ENCODE results near the gene GRM2.
A peak's percentile ranks its signal among the peaks of the same experiment; 100 is the strongest.

GRM2 gene

GRCh38 chr3:51671734-51672475 lies 35.0 kb upstream of the GRM2 start:
- H3K9me3 ChIP-seq (ENCODE audit: control insufficient read depth, low read length), result no peaks in the 10 kb centered on the region
- peak overlapping the region; percentile 81 for H3K27ac ChIP-seq (ENCODE audit: insufficient read depth, low read length, poor library complexity, severe bottlenecking)
- peak overlapping the region; percentile 86 for H3K4me3 ChIP-seq (ENCODE audit: insufficient read depth, low read depth, low read length, poor library complexity, severe bottlenecking)
- no peaks in the 10 kb centered on the region for H3K36me3 ChIP-seq (ENCODE audit: control insufficient read depth, insufficient read depth, low read length)
- DNase-seq, result peak; percentile 19 to 49 (median 48)
- peaks cover 62% of the 10 kb centered on the region for H3K4me1 ChIP-seq (ENCODE audit: control insufficient read depth, insufficient read depth, low read length, poor library complexity, severe bottlenecking)
- H3K27me3 ChIP-seq (replicated peaks; ENCODE audit: control insufficient read depth, insufficient read depth, low read length, poor library complexity, severe bottlenecking), result no peaks in the 10 kb centered on the region

GRCh38 chr3:51673181-51673801 lies 33.6 kb upstream of the GRM2 start:
- H3K27me3 ChIP-seq (replicated peaks; ENCODE audit: control insufficient read depth, insufficient read depth, low read length, poor library complexity, severe bottlenecking), result no peaks in the 10 kb centered on the region
- peak overlapping the region; percentile 30 for H3K27ac ChIP-seq (ENCODE audit: insufficient read depth, low read length, poor library complexity, severe bottlenecking)
- DNase-seq, result no peak
- H3K9me3 ChIP-seq (ENCODE audit: control insufficient read depth, low read length), result no peaks in the 10 kb centered on the region
- no peak overlapping the region for H3K4me3 ChIP-seq (ENCODE audit: insufficient read depth, low read depth, low read length, poor library complexity, severe bottlenecking)
- H3K36me3 ChIP-seq (ENCODE audit: control insufficient read depth, insufficient read depth, low read length), result no peaks in the 10 kb centered on the region
- peaks cover 67% of the 10 kb centered on the region for H3K4me1 ChIP-seq (ENCODE audit: control insufficient read depth, insufficient read depth, low read length, poor library complexity, severe bottlenecking)

- peak overlapping the region; percentile 6 for H3K27ac ChIP-seq (ENCODE audit: insufficient read depth, low read length, poor library complexity, severe bottlenecking)
These were observed 32.8 kb upstream of the GRM2 start for GRCh38 chr3:51673802-51674654.

GRCh38 chr3:51675201-51675611 lies 31.7 kb upstream of the GRM2 start:
- DNase-seq, result no peak
- H3K4me3 ChIP-seq (ENCODE audit: insufficient read depth, low read depth, low read length, poor library complexity, severe bottlenecking), result no peak overlapping the region
- H3K36me3 ChIP-seq (ENCODE audit: control insufficient read depth, insufficient read depth, low read length), result no peaks in the 10 kb centered on the region
- H3K9me3 ChIP-seq (ENCODE audit: control insufficient read depth, low read length), result no peaks in the 10 kb centered on the region
- peaks cover 59% of the 10 kb centered on the region for H3K4me1 ChIP-seq (ENCODE audit: control insufficient read depth, insufficient read depth, low read length, poor library complexity, severe bottlenecking)
- peak overlapping the region; percentile 8 for H3K27ac ChIP-seq (ENCODE audit: insufficient read depth, low read length, poor library complexity, severe bottlenecking)
- H3K27me3 ChIP-seq (replicated peaks; ENCODE audit: control insufficient read depth, insufficient read depth, low read length, poor library complexity, severe bottlenecking), result no peaks in the 10 kb centered on the region

More at GRCh38 chr3:51673802-51674654, 32.8 kb upstream of the GRM2 start:
- DNase-seq, result no peak
- H3K4me1 ChIP-seq (ENCODE audit: control insufficient read depth, insufficient read depth, low read length, poor library complexity, severe bottlenecking), result peaks cover 69% of the 10 kb centered on the region
- H3K27me3 ChIP-seq (replicated peaks; ENCODE audit: control insufficient read depth, insufficient read depth, low read length, poor library complexity, severe bottlenecking), result no peaks in the 10 kb centered on the region
- no peaks in the 10 kb centered on the region for H3K9me3 ChIP-seq (ENCODE audit: control insufficient read depth, low read length)
- no peak overlapping the region for H3K4me3 ChIP-seq (ENCODE audit: insufficient read depth, low read depth, low read length, poor library complexity, severe bottlenecking)
- no peaks in the 10 kb centered on the region for H3K36me3 ChIP-seq (ENCODE audit: control insufficient read depth, insufficient read depth, low read length)

GRCh38 chr3:51676102-51676640 lies 30.7 kb upstream of the GRM2 start:
- Histone ChIP-seq H3K4me1 (ENCODE audit: control insufficient read depth, insufficient read depth, low read length, poor library complexity, severe bottlenecking) (peaks cover 63% of the 10 kb centered on the region), H3K27me3 (replicated peaks; ENCODE audit: control insufficient read depth, insufficient read depth, low read length, poor library complexity, severe bottlenecking) (no peaks in the 10 kb centered on the region), H3K36me3 (ENCODE audit: control insufficient read depth, insufficient read depth, low read length) (no peaks in the 10 kb centered on the region), H3K27ac (ENCODE audit: insufficient read depth, low read length, poor library complexity, severe bottlenecking) (no peak overlapping the region), H3K9me3 (ENCODE audit: control insufficient read depth, low read length) (no peaks in the 10 kb centered on the region), H3K4me3 (ENCODE audit: insufficient read depth, low read depth, low read length, poor library complexity, severe bottlenecking) (no peak overlapping the region)
- no peak for DNase-seq

GRCh38 chr3:51677358-51677757 lies 29.5 kb upstream of the GRM2 start:
- Histone ChIP-seq H3K9me3 (ENCODE audit: control insufficient read depth, low read length) (no peaks in the 10 kb centered on the region), H3K4me1 (ENCODE audit: control insufficient read depth, insufficient read depth, low read length, poor library complexity, severe bottlenecking) (peaks cover 66% of the 10 kb centered on the region), H3K27me3 (replicated peaks; ENCODE audit: control insufficient read depth, insufficient read depth, low read length, poor library complexity, severe bottlenecking) (no peaks in the 10 kb centered on the region), H3K36me3 (ENCODE audit: control insufficient read depth, insufficient read depth, low read length) (no peaks in the 10 kb centered on the region), H3K27ac (ENCODE audit: insufficient read depth, low read length, poor library complexity, severe bottlenecking) (no peak overlapping the region), H3K4me3 (ENCODE audit: insufficient read depth, low read depth, low read length, poor library complexity, severe bottlenecking) (no peak overlapping the region)
- DNase-seq, result no peak

- Histone ChIP-seq H3K27ac (ENCODE audit: insufficient read depth, low read length, poor library complexity, severe bottlenecking) (no peak overlapping the region), H3K9me3 (ENCODE audit: control insufficient read depth, low read length) (no peaks in the 10 kb centered on the region)
- no peak for DNase-seq
These were observed 28.7 kb upstream of the GRM2 start for GRCh38 chr3:51678186-51678585.

GRCh38 chr3:51678641-51679040 lies 28.2 kb upstream of the GRM2 start:
- Histone ChIP-seq H3K27me3 (replicated peaks; ENCODE audit: control insufficient read depth, insufficient read depth, low read length, poor library complexity, severe bottlenecking) (no peaks in the 10 kb centered on the region), H3K36me3 (ENCODE audit: control insufficient read depth, insufficient read depth, low read length) (no peaks in the 10 kb centered on the region), H3K4me1 (ENCODE audit: control insufficient read depth, insufficient read depth, low read length, poor library complexity, severe bottlenecking) (peaks cover 66% of the 10 kb centered on the region), H3K9me3 (ENCODE audit: control insufficient read depth, low read length) (no peaks in the 10 kb centered on the region), H3K4me3 (ENCODE audit: insufficient read depth, low read depth, low read length, poor library complexity, severe bottlenecking) (no peak overlapping the region), H3K27ac (ENCODE audit: insufficient read depth, low read length, poor library complexity, severe bottlenecking) (no peak overlapping the region)
- DNase-seq, result no peak

More at GRCh38 chr3:51678186-51678585, 28.7 kb upstream of the GRM2 start:
- H3K4me1 ChIP-seq (ENCODE audit: control insufficient read depth, insufficient read depth, low read length, poor library complexity, severe bottlenecking), result peaks cover 66% of the 10 kb centered on the region
- H3K36me3 ChIP-seq (ENCODE audit: control insufficient read depth, insufficient read depth, low read length), result no peaks in the 10 kb centered on the region
- no peaks in the 10 kb centered on the region for H3K27me3 ChIP-seq (replicated peaks; ENCODE audit: control insufficient read depth, insufficient read depth, low read length, poor library complexity, severe bottlenecking)
- no peak overlapping the region for H3K4me3 ChIP-seq (ENCODE audit: insufficient read depth, low read depth, low read length, poor library complexity, severe bottlenecking)

GRCh38 chr3:51679318-51679717 lies 27.6 kb upstream of the GRM2 start:
- Histone ChIP-seq H3K4me1 (ENCODE audit: control insufficient read depth, insufficient read depth, low read length, poor library complexity, severe bottlenecking) (peaks cover 67% of the 10 kb centered on the region), H3K9me3 (ENCODE audit: control insufficient read depth, low read length) (no peaks in the 10 kb centered on the region), H3K27ac (ENCODE audit: insufficient read depth, low read length, poor library complexity, severe bottlenecking) (no peak overlapping the region), H3K4me3 (ENCODE audit: insufficient read depth, low read depth, low read length, poor library complexity, severe bottlenecking) (no peak overlapping the region), H3K27me3 (replicated peaks; ENCODE audit: control insufficient read depth, insufficient read depth, low read length, poor library complexity, severe bottlenecking) (no peaks in the 10 kb centered on the region), H3K36me3 (ENCODE audit: control insufficient read depth, insufficient read depth, low read length) (peaks cover 1% of the 10 kb centered on the region)
- no peak for DNase-seq
